Measurements from ENCODE around the gene KRT81.

The KRT81 gene

GRCh38 chr12:52275686-52276085 lies 15.6 kb downstream of the KRT81 start:
- no peak overlapping the region for H3K9ac ChIP-seq (ENCODE audit: low read depth, low read length, poor library complexity, severe bottlenecking)
- no peaks in the 10 kb centered on the region for H3K79me2 ChIP-seq (ENCODE audit: insufficient read depth, low read length)
- no peaks in the 10 kb centered on the region for H4K20me1 ChIP-seq (ENCODE audit: insufficient read depth, low read length, poor library complexity, severe bottlenecking)
- H3K36me3 ChIP-seq (ENCODE audit: insufficient read depth, low read length), result no peaks in the 10 kb centered on the region
- H3F3A ChIP-seq (ENCODE audit: low read depth), result no peaks in the 10 kb centered on the region
- no peak overlapping the region for H3K4me2 ChIP-seq (ENCODE audit: low read depth, low read length, poor library complexity, severe bottlenecking)
- H3K9me3 ChIP-seq (ENCODE audit: insufficient read depth, low read depth, low read length), result no peaks in the 10 kb centered on the region
- H3K4me1 ChIP-seq (ENCODE audit: insufficient read depth, low read length, poor library complexity, severe bottlenecking), result peaks cover 21% of the 10 kb centered on the region
- H3K27me3 ChIP-seq (ENCODE audit: insufficient read depth, low read length, poor library complexity, severe bottlenecking), result no peaks in the 10 kb centered on the region
- H2AFZ ChIP-seq (ENCODE audit: low read length), result no peak overlapping the region
- no peak overlapping the region for H3K4me3 ChIP-seq (ENCODE audit: low read length, poor library complexity, severe bottlenecking)
- H3K9me2 ChIP-seq (replicated peaks; ENCODE audit: low read depth, low read length), result no peaks in the 10 kb centered on the region
- no peak for TF ChIP-seq EZH2phosphoT487 (IDR thresholded peaks at IDR 0.05; ENCODE audit: borderline replicate concordance)
- TF ChIP-seq, protein P1, sequence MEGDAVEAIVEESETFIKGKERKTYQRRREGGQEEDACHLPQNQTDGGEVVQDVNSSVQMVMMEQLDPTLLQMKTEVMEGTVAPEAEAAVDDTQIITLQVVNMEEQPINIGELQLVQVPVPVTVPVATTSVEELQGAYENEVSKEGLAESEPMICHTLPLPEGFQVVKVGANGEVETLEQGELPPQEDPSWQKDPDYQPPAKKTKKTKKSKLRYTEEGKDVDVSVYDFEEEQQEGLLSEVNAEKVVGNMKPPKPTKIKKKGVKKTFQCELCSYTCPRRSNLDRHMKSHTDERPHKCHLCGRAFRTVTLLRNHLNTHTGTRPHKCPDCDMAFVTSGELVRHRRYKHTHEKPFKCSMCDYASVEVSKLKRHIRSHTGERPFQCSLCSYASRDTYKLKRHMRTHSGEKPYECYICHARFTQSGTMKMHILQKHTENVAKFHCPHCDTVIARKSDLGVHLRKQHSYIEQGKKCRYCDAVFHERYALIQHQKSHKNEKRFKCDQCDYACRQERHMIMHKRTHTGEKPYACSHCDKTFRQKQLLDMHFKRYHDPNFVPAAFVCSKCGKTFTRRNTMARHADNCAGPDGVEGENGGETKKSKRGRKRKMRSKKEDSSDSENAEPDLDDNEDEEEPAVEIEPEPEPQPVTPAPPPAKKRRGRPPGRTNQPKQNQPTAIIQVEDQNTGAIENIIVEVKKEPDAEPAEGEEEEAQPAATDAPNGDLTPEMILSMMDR (conservative IDR thresholded peaks at IDR 0.05; ENCODE audit: low read length), result no peak

GRCh38 chr12:52274521-52275120 lies 16.7 kb downstream of the KRT81 start, which contains the start of gene KRT86:
TSS of gene KRT86 (plus strand) at chr12:52274645. CDS start at chr12:52301917, 27,272 bp downstream.
- H3K36me3 ChIP-seq (ENCODE audit: insufficient read depth, low read length), result no peaks in the 10 kb centered on the region
- H3K9me3 ChIP-seq (ENCODE audit: insufficient read depth, low read depth, low read length), result no peaks in the 10 kb centered on the region
- H3F3A ChIP-seq (ENCODE audit: low read depth), result no peaks in the 10 kb centered on the region
- no peak within 1 kb of the TSS for H3K9ac ChIP-seq (ENCODE audit: low read depth, low read length, poor library complexity, severe bottlenecking)
- H3K4me2 ChIP-seq (ENCODE audit: low read depth, low read length, poor library complexity, severe bottlenecking), result no peak within 1 kb of the TSS
- H3K79me2 ChIP-seq (ENCODE audit: insufficient read depth, low read length), result no peaks in the 10 kb centered on the region
- no peaks in the 10 kb centered on the region for H4K20me1 ChIP-seq (ENCODE audit: insufficient read depth, low read length, poor library complexity, severe bottlenecking)
- H3K27me3 ChIP-seq (ENCODE audit: insufficient read depth, low read length, poor library complexity, severe bottlenecking), result no peaks in the 10 kb centered on the region
- TF ChIP-seq EZH2phosphoT487 (IDR thresholded peaks at IDR 0.05; ENCODE audit: borderline replicate concordance), result no peak
- TF ChIP-seq, protein P1 (conservative IDR thresholded peaks at IDR 0.05; ENCODE audit: low read length), result no peak
- no peak within 1 kb of the TSS for H3K4me3 ChIP-seq (ENCODE audit: low read length, poor library complexity, severe bottlenecking)
- no peaks in the 10 kb centered on the region for H3K9me2 ChIP-seq (replicated peaks; ENCODE audit: low read depth, low read length)
- H3K4me1 ChIP-seq (ENCODE audit: insufficient read depth, low read length, poor library complexity, severe bottlenecking), result peaks cover 21% of the 10 kb centered on the region
- H2AFZ ChIP-seq (ENCODE audit: low read length), result no peak within 1 kb of the TSS

GRCh38 chr12:52271158-52271557 lies 20.2 kb downstream of the KRT81 start:
- TF ChIP-seq EZH2phosphoT487 (IDR thresholded peaks at IDR 0.05; ENCODE audit: borderline replicate concordance), result no peak
- TF ChIP-seq, protein P1 (conservative IDR thresholded peaks at IDR 0.05; ENCODE audit: low read length), result no peak
- no peak overlapping the region for H3K4me3 ChIP-seq (ENCODE audit: low read length, poor library complexity, severe bottlenecking)
- no peaks in the 10 kb centered on the region for H3K9me3 ChIP-seq (ENCODE audit: insufficient read depth, low read depth, low read length)
- no peaks in the 10 kb centered on the region for H3K9me2 ChIP-seq (replicated peaks; ENCODE audit: low read depth, low read length)
- H3K4me2 ChIP-seq (ENCODE audit: low read depth, low read length, poor library complexity, severe bottlenecking), result no peak overlapping the region
- no peaks in the 10 kb centered on the region for H3F3A ChIP-seq (ENCODE audit: low read depth)
- H3K9ac ChIP-seq (ENCODE audit: low read depth, low read length, poor library complexity, severe bottlenecking), result no peak overlapping the region
- H3K27me3 ChIP-seq (ENCODE audit: insufficient read depth, low read length, poor library complexity, severe bottlenecking), result no peaks in the 10 kb centered on the region
- H2AFZ ChIP-seq (ENCODE audit: low read length), result no peak overlapping the region
- no peaks in the 10 kb centered on the region for H3K4me1 ChIP-seq (ENCODE audit: insufficient read depth, low read length, poor library complexity, severe bottlenecking)
- H4K20me1 ChIP-seq (ENCODE audit: insufficient read depth, low read length, poor library complexity, severe bottlenecking), result no peaks in the 10 kb centered on the region
- no peaks in the 10 kb centered on the region for H3K79me2 ChIP-seq (ENCODE audit: insufficient read depth, low read length)
- no peaks in the 10 kb centered on the region for H3K36me3 ChIP-seq (ENCODE audit: insufficient read depth, low read length)
